ENCODE measurements around the gene ASTN2. TPM values are rescaled to one million over a fixed set of nuclear protein-coding genes. Genes with fewer than 3 reads are reported as not detected.

The ASTN2 gene
- total RNA-seq, 1 donor from 2014 or later = 13.6 TPM

DNA sequence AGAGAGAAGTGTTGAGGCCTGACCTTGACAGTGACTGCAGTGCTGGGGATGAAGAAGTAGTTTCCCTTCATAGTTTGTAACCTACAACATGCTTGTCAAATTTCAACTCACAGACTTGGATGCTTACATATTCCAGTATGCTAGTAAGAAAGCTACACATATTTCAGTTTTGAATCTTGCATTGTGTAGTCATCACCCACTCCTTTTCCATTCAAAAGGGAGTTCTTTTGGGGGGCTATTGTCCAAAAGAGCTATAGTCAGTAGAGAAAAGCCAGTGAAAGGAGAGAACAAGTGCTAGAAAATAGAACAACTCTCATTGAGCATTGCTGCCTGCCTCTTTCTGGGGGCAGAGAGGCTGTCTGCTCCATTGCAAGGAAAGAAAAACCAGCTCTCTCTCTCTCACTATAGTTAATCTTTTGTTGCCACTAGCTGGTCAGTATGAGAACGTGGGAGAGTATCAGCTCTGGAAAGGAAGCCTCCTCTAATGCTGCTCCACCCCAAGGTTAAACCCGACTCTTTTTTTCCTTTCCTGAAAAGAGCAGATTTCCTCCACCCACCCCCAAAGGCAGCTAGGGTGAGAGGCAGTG, 7.3 kb downstream of the ASTN2 start:
- Mint-ChIP-seq H3K27me3 (ENCODE audit: low read depth, unreplicated experiment) (peaks cover 19% of the 10 kb centered on the region), H3K36me3 (ENCODE audit: low read depth, unreplicated experiment) (no peaks in the 10 kb centered on the region), H3K4me1 (ENCODE audit: low read depth, unreplicated experiment) (peaks cover 4% of the 10 kb centered on the region), H3K4me3 (ENCODE audit: unreplicated experiment) (no peak overlapping the region), H3K9me3 (ENCODE audit: unreplicated experiment) (no peaks in the 10 kb centered on the region), H3K27ac (ENCODE audit: unreplicated experiment) (no peak overlapping the region)
- Histone ChIP-seq H3K79me2 (ENCODE audit: insufficient read depth, low read length) (no peaks in the 10 kb centered on the region), H3K27me3 (ENCODE audit: insufficient read depth, low read length) (peaks cover 13% of the 10 kb centered on the region), H3K4me1 (ENCODE audit: insufficient read depth, low read length) (no peaks in the 10 kb centered on the region), H3K4me2 (ENCODE audit: low read length) (no peak overlapping the region), H2AFZ (ENCODE audit: low read depth, low read length) (no peak overlapping the region), H3K9me3 (ENCODE audit: insufficient read depth, low read depth, low read length) (no peaks in the 10 kb centered on the region), H3K36me3 (ENCODE audit: insufficient read depth, low read length) (no peaks in the 10 kb centered on the region), H3K4me3 (ENCODE audit: insufficient read depth, low read depth, low read length) (no peak overlapping the region), H3K9ac (ENCODE audit: low read length) (no peak overlapping the region), H3K27ac (ENCODE audit: low read depth, low read length) (no peak overlapping the region), H4K20me1 (ENCODE audit: insufficient read depth, low read length) (no peaks in the 10 kb centered on the region)
- DNase-seq (ENCODE audit: low read depth) (no peak), FAIRE-seq (no peak)
- TF ChIP-seq, protein P1, sequence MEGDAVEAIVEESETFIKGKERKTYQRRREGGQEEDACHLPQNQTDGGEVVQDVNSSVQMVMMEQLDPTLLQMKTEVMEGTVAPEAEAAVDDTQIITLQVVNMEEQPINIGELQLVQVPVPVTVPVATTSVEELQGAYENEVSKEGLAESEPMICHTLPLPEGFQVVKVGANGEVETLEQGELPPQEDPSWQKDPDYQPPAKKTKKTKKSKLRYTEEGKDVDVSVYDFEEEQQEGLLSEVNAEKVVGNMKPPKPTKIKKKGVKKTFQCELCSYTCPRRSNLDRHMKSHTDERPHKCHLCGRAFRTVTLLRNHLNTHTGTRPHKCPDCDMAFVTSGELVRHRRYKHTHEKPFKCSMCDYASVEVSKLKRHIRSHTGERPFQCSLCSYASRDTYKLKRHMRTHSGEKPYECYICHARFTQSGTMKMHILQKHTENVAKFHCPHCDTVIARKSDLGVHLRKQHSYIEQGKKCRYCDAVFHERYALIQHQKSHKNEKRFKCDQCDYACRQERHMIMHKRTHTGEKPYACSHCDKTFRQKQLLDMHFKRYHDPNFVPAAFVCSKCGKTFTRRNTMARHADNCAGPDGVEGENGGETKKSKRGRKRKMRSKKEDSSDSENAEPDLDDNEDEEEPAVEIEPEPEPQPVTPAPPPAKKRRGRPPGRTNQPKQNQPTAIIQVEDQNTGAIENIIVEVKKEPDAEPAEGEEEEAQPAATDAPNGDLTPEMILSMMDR (IDR thresholded peaks at IDR 0.05; ENCODE audit: insufficient read depth, low read depth, low read length) = no peak
- TF ChIP-seq EZH2 (IDR thresholded peaks at IDR 0.05; ENCODE audit: insufficient read depth, low read length) = no peak

DNA sequence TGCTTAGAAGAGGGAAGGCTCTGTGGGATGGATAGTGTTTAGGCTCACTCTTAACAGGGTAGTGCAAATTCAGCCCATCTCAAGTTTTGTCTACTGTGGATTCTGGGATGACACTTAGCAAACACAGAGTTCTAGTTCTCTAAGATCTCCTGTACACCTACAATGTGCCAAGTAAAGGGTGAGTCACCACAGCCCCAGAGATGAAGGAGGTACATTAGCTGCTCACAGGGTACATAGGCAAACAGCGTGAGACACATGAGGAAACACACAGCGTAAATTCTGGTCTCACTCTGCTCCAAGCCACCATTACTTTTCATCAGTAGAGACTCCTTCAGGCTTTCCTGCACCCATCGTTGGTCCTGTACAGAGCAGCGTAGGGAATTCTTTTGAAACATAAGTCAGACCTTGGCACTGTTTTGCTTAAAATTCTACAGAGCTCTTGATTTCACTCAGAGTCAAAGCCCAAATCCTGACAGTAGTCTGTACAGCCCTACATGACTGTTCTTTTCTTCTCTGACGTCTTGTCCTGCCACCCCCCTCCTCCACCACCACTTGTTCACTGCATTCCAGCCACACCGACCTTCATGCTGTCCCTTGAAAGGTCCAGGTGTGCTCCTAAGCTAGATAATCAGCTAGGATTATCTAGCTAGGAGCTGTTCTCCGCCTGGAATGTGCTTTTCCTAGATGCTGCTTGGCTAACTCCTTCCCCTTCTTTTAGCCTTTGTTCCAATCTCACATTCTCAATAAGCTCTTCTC, 8.7 kb downstream of the ASTN2 start:
- Histone ChIP-seq H3K27ac (ENCODE audit: low read depth, low read length) (no peak overlapping the region), H3K36me3 (ENCODE audit: insufficient read depth, low read length) (no peaks in the 10 kb centered on the region), H3K27me3 (ENCODE audit: insufficient read depth, low read length) (peaks cover 6% of the 10 kb centered on the region), H4K20me1 (ENCODE audit: insufficient read depth, low read length) (no peaks in the 10 kb centered on the region), H3K4me2 (ENCODE audit: low read length) (no peak overlapping the region), H3K9ac (ENCODE audit: low read length) (no peak overlapping the region), H3K4me1 (ENCODE audit: insufficient read depth, low read length) (no peaks in the 10 kb centered on the region), H3K9me3 (ENCODE audit: insufficient read depth, low read depth, low read length) (no peaks in the 10 kb centered on the region), H3K79me2 (ENCODE audit: insufficient read depth, low read length) (no peaks in the 10 kb centered on the region), H2AFZ (ENCODE audit: low read depth, low read length) (no peak overlapping the region), H3K4me3 (ENCODE audit: insufficient read depth, low read depth, low read length) (no peak overlapping the region)
- no peaks in the 10 kb centered on the region for H3K36me3 Mint-ChIP-seq (ENCODE audit: low read depth, unreplicated experiment)
- no peaks in the 10 kb centered on the region for H3K9me3 Mint-ChIP-seq (ENCODE audit: unreplicated experiment)
- no peak for TF ChIP-seq EZH2 (IDR thresholded peaks at IDR 0.05; ENCODE audit: insufficient read depth, low read length)
- TF ChIP-seq, protein P1 (IDR thresholded peaks at IDR 0.05; ENCODE audit: insufficient read depth, low read depth, low read length) = no peak
- peaks cover 4% of the 10 kb centered on the region for H3K4me1 Mint-ChIP-seq (ENCODE audit: low read depth, unreplicated experiment)
- no peak for FAIRE-seq
- no peak for DNase-seq (ENCODE audit: low read depth)
- H3K4me3 Mint-ChIP-seq (ENCODE audit: unreplicated experiment) = no peak overlapping the region
- H3K27me3 Mint-ChIP-seq (ENCODE audit: low read depth, unreplicated experiment) = peaks cover 10% of the 10 kb centered on the region
- H3K27ac Mint-ChIP-seq (ENCODE audit: unreplicated experiment) = no peak overlapping the region

DNA sequence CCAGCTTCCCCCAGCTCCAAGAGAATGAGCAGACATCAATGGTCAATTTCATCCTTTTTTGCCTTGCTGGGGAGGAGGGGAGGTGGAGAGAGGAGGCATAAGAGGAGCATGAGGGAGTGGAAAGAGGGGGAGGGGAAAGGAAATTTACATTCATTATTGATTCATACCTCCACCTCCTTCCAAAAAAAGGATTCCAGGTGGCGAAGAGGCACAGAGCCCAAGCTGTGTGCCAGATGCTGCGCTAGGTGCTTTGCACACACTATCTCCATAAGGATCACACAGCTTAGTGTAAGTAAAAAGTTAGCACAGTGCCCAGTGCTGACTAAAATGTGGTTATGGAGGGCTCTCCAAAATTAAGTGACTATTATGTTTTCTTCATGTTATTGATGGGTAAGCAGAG, 11.0 kb downstream of the ASTN2 start:
- Histone ChIP-seq H3K9me3 (ENCODE audit: insufficient read depth, low read depth, low read length) (no peaks in the 10 kb centered on the region), H4K20me1 (ENCODE audit: insufficient read depth, low read length) (no peaks in the 10 kb centered on the region), H3K27ac (ENCODE audit: low read depth, low read length) (no peak overlapping the region), H3K9ac (ENCODE audit: low read length) (no peak overlapping the region), H3K36me3 (ENCODE audit: insufficient read depth, low read length) (no peaks in the 10 kb centered on the region), H3K79me2 (ENCODE audit: insufficient read depth, low read length) (no peaks in the 10 kb centered on the region), H3K4me2 (ENCODE audit: low read length) (no peak overlapping the region), H3K4me1 (ENCODE audit: insufficient read depth, low read length) (no peaks in the 10 kb centered on the region), H3K27me3 (ENCODE audit: insufficient read depth, low read length) (no peaks in the 10 kb centered on the region), H2AFZ (ENCODE audit: low read depth, low read length) (no peak overlapping the region), H3K4me3 (ENCODE audit: insufficient read depth, low read depth, low read length) (no peak overlapping the region)
- TF ChIP-seq EZH2 (IDR thresholded peaks at IDR 0.05; ENCODE audit: insufficient read depth, low read length) = no peak
- TF ChIP-seq, protein P1 (IDR thresholded peaks at IDR 0.05; ENCODE audit: insufficient read depth, low read depth, low read length) = no peak
- Mint-ChIP-seq H3K4me1 (ENCODE audit: low read depth, unreplicated experiment) (peaks cover 4% of the 10 kb centered on the region), H3K27me3 (ENCODE audit: low read depth, unreplicated experiment) (peaks cover 7% of the 10 kb centered on the region), H3K27ac (ENCODE audit: unreplicated experiment) (no peak overlapping the region), H3K36me3 (ENCODE audit: low read depth, unreplicated experiment) (no peaks in the 10 kb centered on the region), H3K9me3 (ENCODE audit: unreplicated experiment) (no peaks in the 10 kb centered on the region), H3K4me3 (ENCODE audit: unreplicated experiment) (no peak overlapping the region)
- FAIRE-seq (no peak), DNase-seq (ENCODE audit: low read depth) (no peak)
